ENCODE measurements around the gene STRA6.

Gene STRA6

GRCh38 chr15:74175271-74176191, 27.1 kb downstream of the STRA6 start:
- Histone ChIP-seq H3K4me1 (ENCODE audit: insufficient read depth, low read length, poor library complexity, severe bottlenecking) (no peaks in the 10 kb centered on the region), H3K4me3 (ENCODE audit: low read length, poor library complexity, severe bottlenecking) (no peak overlapping the region), H3K9me2 (replicated peaks; ENCODE audit: low read depth, low read length) (no peaks in the 10 kb centered on the region), H3K9ac (ENCODE audit: low read depth, low read length, poor library complexity, severe bottlenecking) (no peak overlapping the region), H3K36me3 (ENCODE audit: insufficient read depth, low read length) (peaks cover 11% of the 10 kb centered on the region; the same call in 1 of the 2 replicates), H4K20me1 (ENCODE audit: insufficient read depth, low read length, poor library complexity, severe bottlenecking) (no peaks in the 10 kb centered on the region), H3K79me2 (ENCODE audit: insufficient read depth, low read length) (no peaks in the 10 kb centered on the region), H3F3A (ENCODE audit: low read depth) (no peaks in the 10 kb centered on the region), H3K9me3 (ENCODE audit: insufficient read depth, low read depth, low read length) (no peaks in the 10 kb centered on the region), H2AFZ (ENCODE audit: low read length) (no peak overlapping the region), H3K4me2 (ENCODE audit: low read depth, low read length, poor library complexity, severe bottlenecking) (no peak overlapping the region), H3K27me3 (ENCODE audit: insufficient read depth, low read length, poor library complexity, severe bottlenecking) (no peaks in the 10 kb centered on the region)
- no peak for TF ChIP-seq EZH2phosphoT487 (IDR thresholded peaks at IDR 0.05; ENCODE audit: borderline replicate concordance)
- TF ChIP-seq CTCF (conservative IDR thresholded peaks at IDR 0.05; ENCODE audit: low read length) = no peak

GRCh38 chr15:74174958-74175253, 27.7 kb downstream of the STRA6 start:
- H3K4me3 ChIP-seq (ENCODE audit: low read length, poor library complexity, severe bottlenecking) = no peak overlapping the region

GRCh38 chr15:74174219-74174957, 28.2 kb downstream of the STRA6 start:
- Histone ChIP-seq H3K27me3 (ENCODE audit: insufficient read depth, low read length, poor library complexity, severe bottlenecking) (no peaks in the 10 kb centered on the region), H3K4me2 (ENCODE audit: low read depth, low read length, poor library complexity, severe bottlenecking) (no peak overlapping the region), H3K36me3 (ENCODE audit: insufficient read depth, low read length) (no peaks in the 10 kb centered on the region), H3K4me1 (ENCODE audit: insufficient read depth, low read length, poor library complexity, severe bottlenecking) (no peaks in the 10 kb centered on the region), H3K4me3 (ENCODE audit: low read length, poor library complexity, severe bottlenecking) (no peak overlapping the region), H3F3A (ENCODE audit: low read depth) (no peaks in the 10 kb centered on the region), H3K79me2 (ENCODE audit: insufficient read depth, low read length) (no peaks in the 10 kb centered on the region), H2AFZ (ENCODE audit: low read length) (no peak overlapping the region), H3K9me2 (replicated peaks; ENCODE audit: low read depth, low read length) (no peaks in the 10 kb centered on the region), H3K9ac (ENCODE audit: low read depth, low read length, poor library complexity, severe bottlenecking) (no peak overlapping the region), H4K20me1 (ENCODE audit: insufficient read depth, low read length, poor library complexity, severe bottlenecking) (no peaks in the 10 kb centered on the region), H3K9me3 (ENCODE audit: insufficient read depth, low read depth, low read length) (no peaks in the 10 kb centered on the region)
- TF ChIP-seq CTCF (conservative IDR thresholded peaks at IDR 0.05; ENCODE audit: low read length) (no peak), EZH2phosphoT487 (IDR thresholded peaks at IDR 0.05; ENCODE audit: borderline replicate concordance) (no peak)

More at GRCh38 chr15:74174958-74175253, 27.7 kb downstream of the STRA6 start:
- no peak for TF ChIP-seq EZH2phosphoT487 (IDR thresholded peaks at IDR 0.05; ENCODE audit: borderline replicate concordance)
- TF ChIP-seq CTCF (conservative IDR thresholded peaks at IDR 0.05; ENCODE audit: low read length) = no peak
- H2AFZ ChIP-seq (ENCODE audit: low read length) = no peak overlapping the region
- H3K4me1 ChIP-seq (ENCODE audit: insufficient read depth, low read length, poor library complexity, severe bottlenecking) = no peaks in the 10 kb centered on the region
- H3F3A ChIP-seq (ENCODE audit: low read depth) = no peaks in the 10 kb centered on the region
- no peak overlapping the region for H3K4me2 ChIP-seq (ENCODE audit: low read depth, low read length, poor library complexity, severe bottlenecking)
- H3K27me3 ChIP-seq (ENCODE audit: insufficient read depth, low read length, poor library complexity, severe bottlenecking) = no peaks in the 10 kb centered on the region
- peaks cover 5% of the 10 kb centered on the region; the same call in 1 of the 2 replicates for H3K36me3 ChIP-seq (ENCODE audit: insufficient read depth, low read length)
- no peaks in the 10 kb centered on the region for H3K9me2 ChIP-seq (replicated peaks; ENCODE audit: low read depth, low read length)
- H3K79me2 ChIP-seq (ENCODE audit: insufficient read depth, low read length) = no peaks in the 10 kb centered on the region
- H3K9ac ChIP-seq (ENCODE audit: low read depth, low read length, poor library complexity, severe bottlenecking) = no peak overlapping the region
- H4K20me1 ChIP-seq (ENCODE audit: insufficient read depth, low read length, poor library complexity, severe bottlenecking) = no peaks in the 10 kb centered on the region
- no peaks in the 10 kb centered on the region for H3K9me3 ChIP-seq (ENCODE audit: insufficient read depth, low read depth, low read length)
